ENCODE data around the gene NF2.

NF2 gene

DNA sequence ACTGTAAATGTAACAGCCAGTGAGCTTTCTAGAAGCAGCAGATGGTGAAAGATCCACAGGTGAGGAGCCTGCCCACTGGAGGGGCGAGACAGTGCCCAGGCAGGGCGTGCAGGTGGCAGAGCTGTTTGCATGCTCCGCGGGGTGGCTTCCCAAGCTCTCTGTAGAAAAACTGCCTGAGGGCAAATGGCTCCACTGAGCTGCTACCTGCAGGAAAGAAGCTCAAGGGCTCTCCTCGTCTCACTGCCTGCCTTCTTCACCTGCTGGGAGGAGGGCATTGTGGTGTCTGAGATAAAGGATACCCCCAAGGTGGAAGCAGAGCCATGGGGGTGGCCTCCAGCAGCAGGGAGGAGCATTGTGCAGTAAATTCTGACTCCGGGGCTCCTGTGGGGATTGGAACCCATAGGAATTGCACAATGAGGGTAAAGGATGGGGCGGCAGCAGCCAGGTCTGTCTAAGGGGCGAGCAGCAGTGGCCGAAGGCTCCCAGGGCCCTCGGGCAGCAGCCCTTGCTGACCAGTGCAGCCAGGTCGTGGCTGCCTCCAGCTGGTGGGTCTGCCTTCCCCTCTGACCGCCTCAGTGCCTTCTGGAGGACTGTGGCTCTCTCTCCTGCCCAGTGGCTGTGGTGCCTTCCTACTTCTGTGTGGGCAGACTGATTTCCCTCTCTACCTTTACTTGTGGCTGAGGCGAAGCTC lies 88.3 kb downstream of the NF2 start:
- no peak for TF ChIP-seq CTCF (IDR thresholded peaks at IDR 0.05; ENCODE audit: low read depth, low read length)
- no peak for DNase-seq (ENCODE audit: low read depth, low spot score)
- in situ Hi-C loops (cut with HindIII; ENCODE audit: low sequenced_read_pairs): no loop called here
- no peak overlapping the region for H3K4me3 ChIP-seq (ENCODE audit: low read depth, low read length)

DNA sequence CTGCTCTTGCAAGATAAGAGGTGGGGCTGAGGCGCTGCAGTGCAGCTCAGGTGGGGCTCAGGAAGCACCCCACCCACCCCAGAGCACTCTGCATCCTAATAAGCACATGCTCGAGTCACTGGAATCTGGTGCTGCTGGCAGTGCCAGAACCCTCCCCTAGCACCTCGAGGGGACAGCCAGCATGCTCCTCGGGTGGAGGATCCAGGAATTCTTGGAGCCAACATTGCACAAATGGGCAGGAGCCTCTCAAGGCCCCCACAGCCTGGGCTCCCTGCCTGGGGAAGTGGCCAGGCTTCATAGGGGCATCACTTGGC lies 88.9 kb downstream of the NF2 start:
- no peak for TF ChIP-seq CTCF (IDR thresholded peaks at IDR 0.05; ENCODE audit: low read depth, low read length)
- in situ Hi-C loops (cut with HindIII; ENCODE audit: low sequenced_read_pairs): no loop called here
- H3K4me3 ChIP-seq (ENCODE audit: low read depth, low read length): no peak overlapping the region
- no peak for DNase-seq (ENCODE audit: low read depth, low spot score)

GRCh38 chr22:29693161-29693560 lies 89.7 kb downstream of the NF2 start:
- no peak overlapping the region for H3K4me3 ChIP-seq (ENCODE audit: low read depth, low read length)
- no peak for TF ChIP-seq CTCF (IDR thresholded peaks at IDR 0.05; ENCODE audit: low read depth, low read length)
- in situ Hi-C loops (cut with HindIII; ENCODE audit: low sequenced_read_pairs): no loop called here
- no peak for DNase-seq (ENCODE audit: low read depth, low spot score)

- no peak overlapping the region for H3K4me3 ChIP-seq (ENCODE audit: low read depth, low read length)
- in situ Hi-C loops (cut with HindIII; ENCODE audit: low sequenced_read_pairs): no loop called here
- TF ChIP-seq CTCF (IDR thresholded peaks at IDR 0.05; ENCODE audit: low read depth, low read length): no peak
- DNase-seq (ENCODE audit: low read depth, low spot score): no peak
Observed at GRCh38 chr22:29693671-29694070, 90.2 kb downstream of the NF2 start.

GRCh38 chr22:29695129-29695926 lies 91.9 kb downstream of the NF2 start:
- no peak overlapping the region for H3K4me3 ChIP-seq (ENCODE audit: low read depth, low read length)
- DNase-seq (ENCODE audit: low read depth, low spot score): no peak
- in situ Hi-C loops (cut with HindIII; ENCODE audit: low sequenced_read_pairs): no loop called here
- TF ChIP-seq CTCF (IDR thresholded peaks at IDR 0.05; ENCODE audit: low read depth, low read length): no peak

GRCh38 chr22:29697853-29698598 lies 94.6 kb downstream of the NF2 start:
- DNase-seq (ENCODE audit: low read depth, low spot score): no peak
- no peak for TF ChIP-seq CTCF (IDR thresholded peaks at IDR 0.05; ENCODE audit: low read depth, low read length)
- no peak overlapping the region for H3K4me3 ChIP-seq (ENCODE audit: low read depth, low read length)
- in situ Hi-C loops (cut with HindIII; ENCODE audit: low sequenced_read_pairs): no loop called here

All from astrocyte of the spinal cord (primary cell).